ENCODE results near the gene HCN2. TPM values are rescaled to one million over a fixed set of nuclear protein-coding genes. Genes with fewer than 3 reads are reported as not detected.

The HCN2 gene
- total and polyA plus RNA-seq, 4 experiments from 2014 or later: 2.5 to 2.9 TPM; not detected in 2

DNA sequence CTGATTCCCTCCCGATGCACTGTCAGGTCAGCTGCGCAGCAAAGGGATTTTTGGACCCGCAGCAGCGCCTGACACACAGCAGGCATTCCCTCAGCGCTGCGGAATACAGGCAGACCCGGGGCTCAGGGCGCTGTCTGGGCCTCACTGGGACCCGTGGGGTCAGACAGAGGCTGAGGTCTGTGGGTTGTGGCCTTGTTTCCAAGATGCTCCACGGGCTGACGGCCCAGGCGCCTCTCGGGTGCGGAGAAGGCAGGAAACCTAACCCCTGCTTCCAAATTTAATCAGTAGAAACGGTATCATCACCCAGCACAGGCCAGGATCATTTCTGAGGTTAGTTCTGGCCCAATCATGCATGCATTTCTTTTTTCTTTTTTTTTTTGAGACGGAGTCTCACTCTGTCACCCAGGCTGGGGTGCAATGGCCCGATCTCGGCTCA lies 74.0 kb downstream of the HCN2 start:
- CTCF ChIA-PET (ENCODE audit: partially characterized antibody): interaction anchor here (1.0 to 1.9 kb wide), 4 partner anchors 16 to 79 kb away, joined by 3 to 8 read pairs (median 6); no protein-coding TSS in a partner anchor

DNA sequence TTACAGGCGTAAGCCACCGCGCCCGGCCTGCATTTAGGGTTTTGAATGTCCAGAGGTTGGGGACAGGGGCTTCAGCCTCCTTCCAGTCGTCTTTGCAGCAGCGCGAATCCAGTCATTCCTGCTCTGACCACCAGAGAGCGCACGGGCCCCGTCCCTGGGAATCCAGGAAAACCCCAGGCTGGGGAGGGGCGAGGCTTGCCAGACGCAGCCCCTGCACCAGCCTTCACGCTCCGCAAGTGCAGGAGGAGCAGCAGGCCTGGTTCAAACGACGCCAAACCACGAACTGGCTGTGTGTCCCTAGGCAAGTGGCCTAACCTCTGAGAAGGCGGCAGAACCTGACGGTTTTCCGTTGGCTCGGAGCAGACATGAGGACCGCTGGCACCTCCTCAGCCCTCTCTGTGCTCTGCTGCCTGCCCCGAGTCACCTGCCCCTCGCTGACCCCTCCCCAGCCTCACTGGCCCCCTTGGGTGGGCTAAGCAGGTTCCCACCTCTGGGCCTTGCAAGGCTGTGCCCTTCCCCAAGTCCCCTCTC lies 75.3 kb downstream of the HCN2 start:
- H3K4me3 ChIP-seq (ENCODE audit: low read length in 2 of 2): no peak overlapping the region
- no peak overlapping the region for H3K27ac ChIP-seq (ENCODE audit: low read depth, low read length)
- Mint-ChIP-seq H3K27me3 (peaks cover 2 to 8% of the 10 kb centered on the region in 2 donors), H3K27ac (peak overlapping the region; percentile 61 to 97 (median 88)), H3K9me3 (peaks cover 0 to 9% (median 0%) of the 10 kb centered on the region in 8 donors), H3K36me3 (peaks cover 3 to 22% of the 10 kb centered on the region in 2 donors), H3K4me1 (peaks cover 4 to 40% (median 22%) of the 10 kb centered on the region in 4 donors), H3K4me3 (peak overlapping the region; percentile 51 to 83 (median 74))
- POLR2A ChIA-PET (ENCODE audit: partially characterized antibody): no interaction called here
- H3K36me3 ChIP-seq (ENCODE audit: insufficient read depth, low read length): no peaks in the 10 kb centered on the region
- DNase-seq: peak; percentile 69 to 86 (median 75)
- CTCF ChIA-PET (ENCODE audit: partially characterized antibody): interaction anchor here (0.6 to 0.9 kb wide), 5 partner anchors 34 to 111 kb away, joined by 3 to 5 read pairs (median 3); no protein-coding TSS in a partner anchor
- H3K9me3 ChIP-seq (ENCODE audit: control insufficient read depth in 1 of 2, low read length in 2 of 2): no peaks in the 10 kb centered on the region
- no peaks in the 10 kb centered on the region for H3K27me3 ChIP-seq (ENCODE audit: insufficient read depth, low read length)
- H3K4me1 ChIP-seq (ENCODE audit: insufficient read depth, low read length): peaks cover 27% of the 10 kb centered on the region
- intact Hi-C loops (cut with micrococcal nuclease): loop anchor here (1.0 kb wide), 1 partner anchor 69 kb away; no protein-coding TSS in a partner anchor

More for the DNA sequence above, 74.0 kb downstream of the HCN2 start:
- no peak for DNase-seq
- Mint-ChIP-seq H3K4me1 (peaks cover 7 to 50% (median 30%) of the 10 kb centered on the region in 4 donors), H3K4me3 (peak overlapping the region; percentile 75 to 89 (median 80)), H3K36me3 (peaks cover 3 to 27% of the 10 kb centered on the region in 2 donors), H3K27ac (peak overlapping the region; percentile 87 to 97 (median 90)), H3K27me3 (peaks cover 0 to 3% of the 10 kb centered on the region in 2 donors), H3K9me3 (peaks cover 0 to 4% (median 0%) of the 10 kb centered on the region in 8 donors)
- intact Hi-C loops (cut with micrococcal nuclease): loop anchor here (1.0 to 2.0 kb wide), 5 partner anchors 17 to 230 kb away; partner anchors contain the start of genes BSG, MED16, PTBP1 and RNU6-9
- H3K9me3 ChIP-seq (ENCODE audit: control insufficient read depth in 1 of 2, low read length in 2 of 2): no peaks in the 10 kb centered on the region
- peak overlapping the region; percentile 85 for H3K27ac ChIP-seq (ENCODE audit: low read depth, low read length)
- peaks cover 40% of the 10 kb centered on the region for H3K4me1 ChIP-seq (ENCODE audit: insufficient read depth, low read length)
- POLR2A ChIA-PET (ENCODE audit: partially characterized antibody): interaction anchor here (0.6 to 6.1 kb wide), 16 partner anchors 9 to 157 kb away, joined by 3 to 54 read pairs (median 4); partner anchors contain the start of genes BSG, FSTL3, POLRMT and TPGS1
- H3K4me3 ChIP-seq (ENCODE audit: low read length in 2 of 2): peak overlapping the region in 1 of 2 donors; percentile 53
- peaks cover 3% of the 10 kb centered on the region for H3K36me3 ChIP-seq (ENCODE audit: insufficient read depth, low read length)
- H3K27me3 ChIP-seq (ENCODE audit: insufficient read depth, low read length): no peaks in the 10 kb centered on the region

Other genes starting within 250 kb of the HCN2 start
- 10 to 100 TPM; 17.5 to 18.2 TPM for gene MIER2, start 245.1 kb upstream of the HCN2 start, total RNA-seq
- 1 to 10 TPM; 1.1 to 7.8 TPM for gene MIER2, start 245.1 kb upstream of the HCN2 start, polyA plus RNA-seq
- gene C2CD4C, start 180.7 kb upstream of the HCN2 start, total RNA-seq: not detected
- gene C2CD4C, start 180.7 kb upstream of the HCN2 start, polyA plus RNA-seq: not detected
- gene SHC2, start 128.8 kb upstream of the HCN2 start, total RNA-seq: under 1 TPM; 0.55 to 0.64 TPM
- gene SHC2, start 128.8 kb upstream of the HCN2 start, polyA plus RNA-seq: not detected
- gene MADCAM1, start 93.4 kb upstream of the HCN2 start, total RNA-seq: 1 to 10 TPM; 1.5 to 1.9 TPM
- gene MADCAM1, start 93.4 kb upstream of the HCN2 start, polyA plus RNA-seq: under 1 TPM; 0.11 to 0.24 TPM
- gene TPGS1, start 82.4 kb upstream of the HCN2 start, total RNA-seq: 10 to 100 TPM; 31.8 to 32.0 TPM
- gene TPGS1, start 82.4 kb upstream of the HCN2 start, polyA plus RNA-seq: 10 to 100 TPM; 22.2 to 37.6 TPM
- gene CDC34, start 58.1 kb upstream of the HCN2 start, total RNA-seq: 10 to 100 TPM; 44.4 to 46.6 TPM
- 10 to 100 TPM; 26.7 to 44.0 TPM for gene CDC34, start 58.1 kb upstream of the HCN2 start, polyA plus RNA-seq
- 10 to 100 TPM; 25.5 to 28.7 TPM for gene GZMM, start 45.8 kb upstream of the HCN2 start, total RNA-seq
- 100 to 1,000 TPM in 1 of 2 donors, 10 to 100 TPM in 1; 82.1 to 122 TPM for gene GZMM, start 45.8 kb upstream of the HCN2 start, polyA plus RNA-seq
- gene BSG, start 17.3 kb upstream of the HCN2 start, total RNA-seq: 100 to 1,000 TPM; 150 to 151 TPM
- 100 to 1,000 TPM; 332 to 346 TPM for gene BSG, start 17.3 kb upstream of the HCN2 start, polyA plus RNA-seq
- gene POLRMT, start 43.7 kb downstream of the HCN2 start, total RNA-seq: 100 to 1,000 TPM in 1 of 2 experiments, 10 to 100 TPM in 1; 98.9 to 103 TPM
- gene POLRMT, start 43.7 kb downstream of the HCN2 start, polyA plus RNA-seq: 10 to 100 TPM; 31.6 to 58.4 TPM
- gene FGF22, start 50.0 kb downstream of the HCN2 start, total RNA-seq: 1 to 10 TPM; 1.8 to 1.9 TPM
- gene FGF22, start 50.0 kb downstream of the HCN2 start, polyA plus RNA-seq: not detected
- gene RNF126, start 73.3 kb downstream of the HCN2 start, total RNA-seq: 100 to 1,000 TPM; 105 to 112 TPM
- 10 to 100 TPM; 82.3 to 95.6 TPM for gene RNF126, start 73.3 kb downstream of the HCN2 start, polyA plus RNA-seq
- gene FSTL3, start 86.5 kb downstream of the HCN2 start, total RNA-seq: 1 to 10 TPM; 2.9 to 3.4 TPM
- 1 to 10 TPM; 2.0 to 2.1 TPM for gene FSTL3, start 86.5 kb downstream of the HCN2 start, polyA plus RNA-seq
- not detected for gene PRSS57, start 105.6 kb downstream of the HCN2 start, total RNA-seq
- not detected for gene PRSS57, start 105.6 kb downstream of the HCN2 start, polyA plus RNA-seq
- not detected for gene PALM, start 119.1 kb downstream of the HCN2 start, total RNA-seq
- not detected for gene PALM, start 119.1 kb downstream of the HCN2 start, polyA plus RNA-seq
- not detected for gene MISP, start 161.2 kb downstream of the HCN2 start, total RNA-seq
- not detected for gene MISP, start 161.2 kb downstream of the HCN2 start, polyA plus RNA-seq
- 100 to 1,000 TPM; 315 TPM for gene PTBP1, start 207.6 kb downstream of the HCN2 start, total RNA-seq
- 100 to 1,000 TPM in 1 of 2 donors, 10 to 100 TPM in 1; 67.7 to 177 TPM for gene PTBP1, start 207.6 kb downstream of the HCN2 start, polyA plus RNA-seq
- not detected for gene PLPPR3, start 232.1 kb downstream of the HCN2 start, total RNA-seq
- gene PLPPR3, start 232.1 kb downstream of the HCN2 start, polyA plus RNA-seq: not detected
- not detected for gene AZU1, start 238.0 kb downstream of the HCN2 start, total RNA-seq
- not detected for gene AZU1, start 238.0 kb downstream of the HCN2 start, polyA plus RNA-seq